ENCODE results near the gene MGST2.

DNA sequence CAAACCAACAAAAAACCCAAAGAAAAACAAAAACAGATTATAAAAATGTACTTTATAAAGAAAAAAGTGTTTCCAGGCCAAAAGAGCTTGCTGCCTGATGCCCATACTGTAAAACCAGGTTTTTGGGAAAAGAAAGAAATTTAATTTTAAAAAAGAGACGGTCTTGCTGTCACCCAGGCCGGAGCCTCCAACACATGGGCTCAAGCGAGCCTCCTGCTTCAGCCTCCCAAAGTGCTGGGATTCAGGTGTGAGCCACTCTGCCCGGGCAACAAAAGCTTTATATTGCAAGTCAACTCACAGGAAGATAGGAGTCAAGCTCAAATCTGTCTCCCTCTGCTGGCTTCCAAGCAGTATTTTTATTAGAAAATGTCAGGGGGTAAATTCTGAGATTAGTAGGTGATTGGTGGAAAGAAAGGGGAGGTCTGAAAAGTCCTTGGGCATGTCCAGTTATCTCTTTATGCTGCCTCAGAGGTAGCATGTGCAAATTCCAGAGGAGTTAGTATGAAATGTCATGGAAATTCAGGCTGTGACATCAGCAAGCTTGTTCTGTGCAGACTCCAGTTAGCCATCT, 39.4 kb downstream of the MGST2 start:
- TF ChIP-seq, protein P1, sequence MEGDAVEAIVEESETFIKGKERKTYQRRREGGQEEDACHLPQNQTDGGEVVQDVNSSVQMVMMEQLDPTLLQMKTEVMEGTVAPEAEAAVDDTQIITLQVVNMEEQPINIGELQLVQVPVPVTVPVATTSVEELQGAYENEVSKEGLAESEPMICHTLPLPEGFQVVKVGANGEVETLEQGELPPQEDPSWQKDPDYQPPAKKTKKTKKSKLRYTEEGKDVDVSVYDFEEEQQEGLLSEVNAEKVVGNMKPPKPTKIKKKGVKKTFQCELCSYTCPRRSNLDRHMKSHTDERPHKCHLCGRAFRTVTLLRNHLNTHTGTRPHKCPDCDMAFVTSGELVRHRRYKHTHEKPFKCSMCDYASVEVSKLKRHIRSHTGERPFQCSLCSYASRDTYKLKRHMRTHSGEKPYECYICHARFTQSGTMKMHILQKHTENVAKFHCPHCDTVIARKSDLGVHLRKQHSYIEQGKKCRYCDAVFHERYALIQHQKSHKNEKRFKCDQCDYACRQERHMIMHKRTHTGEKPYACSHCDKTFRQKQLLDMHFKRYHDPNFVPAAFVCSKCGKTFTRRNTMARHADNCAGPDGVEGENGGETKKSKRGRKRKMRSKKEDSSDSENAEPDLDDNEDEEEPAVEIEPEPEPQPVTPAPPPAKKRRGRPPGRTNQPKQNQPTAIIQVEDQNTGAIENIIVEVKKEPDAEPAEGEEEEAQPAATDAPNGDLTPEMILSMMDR (IDR thresholded peaks at IDR 0.05), result no peak
- TF ChIP-seq, protein P2, sequence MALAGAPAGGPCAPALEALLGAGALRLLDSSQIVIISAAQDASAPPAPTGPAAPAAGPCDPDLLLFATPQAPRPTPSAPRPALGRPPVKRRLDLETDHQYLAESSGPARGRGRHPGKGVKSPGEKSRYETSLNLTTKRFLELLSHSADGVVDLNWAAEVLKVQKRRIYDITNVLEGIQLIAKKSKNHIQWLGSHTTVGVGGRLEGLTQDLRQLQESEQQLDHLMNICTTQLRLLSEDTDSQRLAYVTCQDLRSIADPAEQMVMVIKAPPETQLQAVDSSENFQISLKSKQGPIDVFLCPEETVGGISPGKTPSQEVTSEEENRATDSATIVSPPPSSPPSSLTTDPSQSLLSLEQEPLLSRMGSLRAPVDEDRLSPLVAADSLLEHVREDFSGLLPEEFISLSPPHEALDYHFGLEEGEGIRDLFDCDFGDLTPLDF (CRISPR knock-in tag; IDR thresholded peaks at IDR 0.05), result no peak
- TF ChIP-seq ZNF121 (CRISPR knock-in tag; IDR thresholded peaks at IDR 0.05) (no peak), JUN (CRISPR knock-in tag; IDR thresholded peaks at IDR 0.05) (no peak)
